SU-DHL-6 (cell line): ENCODE measurements around the gene EIF3M.
"Not testable (repeated sequence)": the region's sequence is repeated elsewhere in the genome, so short reads cannot be mapped to it uniquely, and the experiment has no call there.

Experiments
- H2AFZ ChIP-seq: fragments of 200-600 bp; sonication (generic); 2 replicates; pipeline ENCODE4 v1.6.1; 2014; ENCODE audit warnings: low read depth, mild to moderate bottlenecking, moderate library complexity, mixed read lengths, antibody characterized with exemption, low read length; ENCODE audit not compliant: severe bottlenecking
- H3F3A ChIP-seq: fragments of 200-600 bp; shearing (Covaris generic); 2 replicates; pipeline ENCODE4 v1.6.0; 2016; ENCODE audit warnings: antibody characterized with exemption, mild to moderate bottlenecking; ENCODE audit not compliant: insufficient read depth
- H3K27ac ChIP-seq: fragments of 200-600 bp; sonication (generic); 2 replicates; pipeline ENCODE4 v1.5.1; 2016; ENCODE audit warnings: low read depth, mild to moderate bottlenecking, low read length, moderate library complexity, mixed read lengths
- H3K27me3 ChIP-seq: fragments of 200-600 bp; sonication (generic), shearing (Covaris generic); 2 replicates; pipeline ENCODE4 v1.6.0; 2014; ENCODE audit warnings: mild to moderate bottlenecking, low read length
- H3K36me3 ChIP-seq: fragments of 200-600 bp; sonication (generic); 2 replicates; pipeline ENCODE4 v1.6.1; 2014; ENCODE audit warnings: mild to moderate bottlenecking, low read length, mixed read lengths
- H3K4me2 ChIP-seq: fragments of 300-600, 200-600 bp; shearing (Covaris generic), sonication (generic); 2 replicates; pipeline ENCODE4 v1.6.0; 2014; ENCODE audit warnings: low read length, low read depth, mild to moderate bottlenecking; ENCODE audit not compliant: poor library complexity, severe bottlenecking
- H3K4me3 ChIP-seq: fragments of 200-600 bp; sonication (generic); 2 replicates; pipeline ENCODE4 v1.5.1; 2014; ENCODE audit warnings: antibody characterized with exemption, low read length, mild to moderate bottlenecking, mixed read lengths; ENCODE audit not compliant: insufficient read depth, poor library complexity, severe bottlenecking
- H3K79me2 ChIP-seq: fragments of 200-600 bp; sonication (generic); 2 replicates; pipeline ENCODE4 v1.6.1; 2014; ENCODE audit warnings: mild to moderate bottlenecking, low read length, moderate library complexity; ENCODE audit not compliant: insufficient read depth
- H3K9ac ChIP-seq: fragments of 200-600 bp; sonication (generic); 2 replicates; pipeline ENCODE4 v1.7.0; 2014; ENCODE audit warnings: mild to moderate bottlenecking, low read length
- H3K9me2 ChIP-seq: fragments of 200-600 bp; sonication (generic); replicated peaks from 2 replicates; pipeline ENCODE4 v1.6.1; 2014; ENCODE audit warnings: low read length; ENCODE audit not compliant: insufficient read depth
- H3K9me3 ChIP-seq: fragments of 200-600 bp; sonication (generic); 2 replicates; pipeline ENCODE4 v1.6.1; 2014; ENCODE audit warnings: low read length, mixed read lengths; ENCODE audit not compliant: insufficient read depth
- H4K20me1 ChIP-seq: fragments of 200-600 bp; sonication (generic); 2 replicates; pipeline ENCODE4 v1.6.1; 2014; ENCODE audit warnings: low read depth, mild to moderate bottlenecking, antibody characterized with exemption, low read length, moderate library complexity, mixed read lengths
- EZH2phosphoT487 ChIP-seq: fragments of 200-600 bp; sonication (generic), shearing (Covaris generic); conservative IDR thresholded peaks from 2 replicates; pipeline ENCODE4 v1.6.1; 2018; ENCODE audit warnings: mild to moderate bottlenecking, antibody characterized with exemption, low read length, moderate library complexity, mixed read lengths
- TF ChIP-seq, protein P1 (sequence below): fragments of 200-600 bp; sonication (generic); IDR thresholded peaks from one replicate; pipeline ENCODE4 v1.5.1; 2017; ENCODE audit warnings: antibody characterized with exemption, mild to moderate bottlenecking, low read length, moderate library complexity; ENCODE audit not compliant: insufficient read depth, poor library complexity, severe bottlenecking

EIF3M gene

DNA sequence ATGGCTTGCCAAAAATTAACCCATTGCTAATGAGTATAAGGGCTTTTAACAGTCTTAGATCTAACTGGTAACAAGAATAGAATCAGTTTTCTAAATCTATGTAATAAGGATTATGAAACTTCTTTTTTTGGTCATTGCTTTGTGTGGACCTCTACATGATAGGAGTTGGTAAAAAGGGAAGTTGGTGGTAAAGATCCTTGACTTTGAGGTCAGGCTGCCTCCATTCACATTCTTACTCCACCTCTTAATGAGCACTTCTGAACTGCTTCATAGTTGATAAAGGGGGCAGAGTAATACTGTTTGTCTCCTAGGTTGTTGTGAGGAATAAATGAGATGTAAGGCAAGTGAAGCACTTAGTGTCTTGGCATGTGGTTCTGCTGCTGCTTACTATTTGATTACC is 10.6 kb downstream of the EIF3M start:
- Histone ChIP-seq H3K4me3 (no peak overlapping the region), H3K9ac (no peak overlapping the region), H3K27ac (no peak overlapping the region), H3K79me2 (0 out of 2 replicates have a peak, but pooled peaks cover 7% of the 10 kb centered on the region), H3K4me2 (no peak overlapping the region), H3F3A (no peaks in the 10 kb centered on the region), H3K9me2 (no peaks in the 10 kb centered on the region), H3K27me3 (no peaks in the 10 kb centered on the region), H3K9me3 (no peaks in the 10 kb centered on the region), H4K20me1 (no peaks in the 10 kb centered on the region), H2AFZ (no peak overlapping the region), H3K36me3 (peaks cover 18% of the 10 kb centered on the region; the same call in 1 of the 2 replicates)
- TF ChIP-seq, protein P1, sequence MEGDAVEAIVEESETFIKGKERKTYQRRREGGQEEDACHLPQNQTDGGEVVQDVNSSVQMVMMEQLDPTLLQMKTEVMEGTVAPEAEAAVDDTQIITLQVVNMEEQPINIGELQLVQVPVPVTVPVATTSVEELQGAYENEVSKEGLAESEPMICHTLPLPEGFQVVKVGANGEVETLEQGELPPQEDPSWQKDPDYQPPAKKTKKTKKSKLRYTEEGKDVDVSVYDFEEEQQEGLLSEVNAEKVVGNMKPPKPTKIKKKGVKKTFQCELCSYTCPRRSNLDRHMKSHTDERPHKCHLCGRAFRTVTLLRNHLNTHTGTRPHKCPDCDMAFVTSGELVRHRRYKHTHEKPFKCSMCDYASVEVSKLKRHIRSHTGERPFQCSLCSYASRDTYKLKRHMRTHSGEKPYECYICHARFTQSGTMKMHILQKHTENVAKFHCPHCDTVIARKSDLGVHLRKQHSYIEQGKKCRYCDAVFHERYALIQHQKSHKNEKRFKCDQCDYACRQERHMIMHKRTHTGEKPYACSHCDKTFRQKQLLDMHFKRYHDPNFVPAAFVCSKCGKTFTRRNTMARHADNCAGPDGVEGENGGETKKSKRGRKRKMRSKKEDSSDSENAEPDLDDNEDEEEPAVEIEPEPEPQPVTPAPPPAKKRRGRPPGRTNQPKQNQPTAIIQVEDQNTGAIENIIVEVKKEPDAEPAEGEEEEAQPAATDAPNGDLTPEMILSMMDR = no peak
- no peak for TF ChIP-seq EZH2phosphoT487

DNA sequence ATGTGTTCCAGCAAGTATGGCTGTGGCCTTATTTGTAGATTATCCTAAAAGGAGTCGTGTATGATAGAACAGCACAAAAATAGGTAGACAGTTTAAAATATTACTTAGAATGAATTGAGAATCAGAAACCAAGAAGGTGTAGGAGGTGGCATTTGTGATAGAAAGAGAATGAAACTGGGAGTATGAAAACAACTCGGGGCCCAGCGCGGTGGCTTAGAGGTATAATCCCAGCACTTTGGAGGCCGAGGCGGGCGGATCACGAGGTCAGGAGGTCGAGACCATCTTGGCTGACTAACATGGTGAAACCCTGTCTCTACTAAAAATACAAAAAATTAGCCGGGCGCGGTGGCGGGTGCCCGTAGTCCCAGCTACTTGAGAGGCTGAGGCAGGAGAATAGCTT is 12.5 kb downstream of the EIF3M start:
- H4K20me1 ChIP-seq, H3K9me3 ChIP-seq, H3K27ac ChIP-seq, H3K9ac ChIP-seq, H3K4me2 ChIP-seq, H3K27me3 ChIP-seq, H3K4me3 ChIP-seq, H3K79me2 ChIP-seq, H2AFZ ChIP-seq, H3K9me2 ChIP-seq, H3F3A ChIP-seq: not testable (repeated sequence)
- peaks cover 19% of the 10 kb centered on the region; the same call in 1 of the 2 replicates for H3K36me3 ChIP-seq

DNA sequence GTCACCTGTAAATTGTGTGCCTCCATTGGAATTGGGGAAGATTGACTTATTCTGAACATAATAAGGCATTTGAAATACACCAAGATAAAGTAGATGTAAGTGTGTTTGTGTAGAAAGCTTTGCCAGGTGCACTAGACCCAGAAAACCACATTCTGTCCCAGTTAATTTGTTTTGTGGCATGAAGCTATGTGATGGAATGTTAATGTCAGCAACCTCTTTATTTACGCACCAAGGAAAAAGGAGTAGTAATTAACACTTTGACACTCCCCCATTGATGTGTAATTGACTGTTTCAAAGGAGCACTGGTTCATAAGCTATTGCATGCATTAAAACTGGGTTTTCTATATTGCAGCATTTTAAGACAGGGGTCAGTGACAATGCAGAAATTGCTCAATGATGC is 14.3 kb downstream of the EIF3M start:
- Histone ChIP-seq H3K4me2 (no peak overlapping the region), H3K9ac (no peak overlapping the region), H3K9me3 (no peaks in the 10 kb centered on the region), H3F3A (no peaks in the 10 kb centered on the region), H3K4me3 (no peak overlapping the region), H3K9me2 (no peaks in the 10 kb centered on the region), H3K79me2 (no peaks in the 10 kb centered on the region), H4K20me1 (no peaks in the 10 kb centered on the region), H3K27me3 (no peaks in the 10 kb centered on the region), H2AFZ (no peak overlapping the region), H3K36me3 (peaks cover 28% of the 10 kb centered on the region; the same call in 1 of the 2 replicates), H3K27ac (no peak overlapping the region)
- TF ChIP-seq, protein P1 = no peak
- no peak for TF ChIP-seq EZH2phosphoT487

DNA sequence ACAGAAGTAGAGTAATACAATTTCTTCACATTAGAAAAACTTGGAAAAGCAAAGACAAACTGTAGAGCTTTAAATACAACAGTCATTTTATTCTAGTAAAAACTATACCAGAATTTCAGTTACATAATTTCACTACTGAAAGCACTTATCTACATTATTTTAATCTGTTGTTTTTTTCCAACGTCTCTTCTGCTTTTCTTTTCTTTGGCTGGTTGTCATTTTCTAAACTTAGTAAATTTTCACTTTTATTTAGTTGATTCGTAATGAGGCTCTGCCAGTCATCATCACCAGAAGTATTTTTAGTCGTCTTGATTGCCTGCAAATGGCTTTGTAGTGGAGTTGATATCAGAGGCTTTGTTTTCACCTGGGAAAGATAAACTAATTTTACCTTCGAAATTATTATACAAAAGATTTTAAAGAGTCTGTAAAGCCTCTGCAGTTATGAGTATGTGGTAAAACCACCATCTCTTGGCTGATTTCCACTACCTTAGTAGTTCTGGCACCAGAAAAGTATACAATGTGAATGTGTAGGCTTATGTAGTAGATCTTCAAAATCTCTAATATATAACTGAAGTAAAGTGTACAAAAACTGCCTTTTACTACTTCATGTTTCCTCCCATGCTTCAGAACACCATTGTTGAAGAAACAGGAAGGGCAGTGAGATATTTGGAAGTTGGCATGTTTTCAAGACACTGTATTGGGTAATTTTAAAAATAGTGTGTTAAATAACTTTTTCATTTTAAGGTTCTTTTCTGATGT is 19.2 kb downstream of the EIF3M start:
- Histone ChIP-seq H3K4me3 (no peak overlapping the region), H3K9me3 (no peaks in the 10 kb centered on the region), H3K4me2 (no peak overlapping the region), H2AFZ (no peak overlapping the region), H3K27me3 (no peaks in the 10 kb centered on the region), H3F3A (no peaks in the 10 kb centered on the region), H3K27ac (no peak overlapping the region), H3K9ac (no peak overlapping the region), H3K36me3 (peaks cover 22% of the 10 kb centered on the region; the same call in 1 of the 2 replicates), H3K9me2 (no peaks in the 10 kb centered on the region), H3K79me2 (no peaks in the 10 kb centered on the region), H4K20me1 (no peaks in the 10 kb centered on the region)
- TF ChIP-seq, protein P1 = no peak
- no peak for TF ChIP-seq EZH2phosphoT487
